ENCODE results near the gene ATP11A. TPM values are rescaled to one million over a fixed set of nuclear protein-coding genes. Genes with fewer than 3 reads are reported as not detected.

The ATP11A gene
- total RNA-seq, 4 donors from 2014 or later: 18.6 to 30.3 (median 26.8) TPM

GRCh38 chr13:112657850-112658445 lies 31.9 kb upstream of the ATP11A start:
- TF ChIP-seq CTCF (IDR thresholded peaks at IDR 0.05; ENCODE audit: low read depth): no peak

- TF ChIP-seq CTCF (IDR thresholded peaks at IDR 0.05; ENCODE audit: low read depth): no peak
Observed at GRCh38 chr13:112658808-112659207, 31.0 kb upstream of the ATP11A start.

- TF ChIP-seq CTCF (IDR thresholded peaks at IDR 0.05; ENCODE audit: low read depth): no peak
Observed at GRCh38 chr13:112661291-112661690, 28.5 kb upstream of the ATP11A start.

GRCh38 chr13:112664501-112665203 lies 25.2 kb upstream of the ATP11A start:
- no peak for TF ChIP-seq CTCF (IDR thresholded peaks at IDR 0.05; ENCODE audit: low read depth)

GRCh38 chr13:112668924-112669323 lies 20.9 kb upstream of the ATP11A start:
- no peak for TF ChIP-seq CTCF (IDR thresholded peaks at IDR 0.05; ENCODE audit: low read depth)

GRCh38 chr13:112669881-112670499 lies 19.8 kb upstream of the ATP11A start:
- no peak for TF ChIP-seq CTCF (IDR thresholded peaks at IDR 0.05; ENCODE audit: low read depth)

- TF ChIP-seq CTCF (IDR thresholded peaks at IDR 0.05; ENCODE audit: low read depth): no peak
Observed at GRCh38 chr13:112670864-112671263, 19.0 kb upstream of the ATP11A start.
